Stimulated activated CD4-positive, alpha-beta T cell treated with anti-CD3 and anti-CD28 coated beads, Interleukin-2, amount 100 ng/mL, for 4 hours (primary cell): ENCODE results near the gene ANKRD42.
A peak's percentile ranks its signal among the peaks of the same experiment; 100 is the strongest.
"Not testable (repeated sequence)": the region's sequence is repeated elsewhere in the genome, so short reads cannot be mapped to it uniquely, and the experiment has no call there.

Source experiments
- DNase-seq: peaks from one replicate; pipeline ENCODE4 v3.0.0-alpha.2; 2020; ENCODE audit warnings: low read depth

The ANKRD42 gene

GRCh38 chr11:83241291-83241946, 47.9 kb downstream of the ANKRD42 start:
- DNase-seq: no peak

GRCh38 chr11:83249445-83249844, 55.9 kb downstream of the ANKRD42 start:
- DNase-seq: no peak

GRCh38 chr11:83249972-83250593, 56.6 kb downstream of the ANKRD42 start:
- peak; percentile 2 for DNase-seq

GRCh38 chr11:83252266-83252665, 58.8 kb downstream of the ANKRD42 start:
- no peak for DNase-seq

- no peak for DNase-seq
Observed at GRCh38 chr11:83252941-83253340, 59.4 kb downstream of the ANKRD42 start.

- DNase-seq: no peak
Observed at GRCh38 chr11:83255366-83255765, 61.9 kb downstream of the ANKRD42 start.

- DNase-seq: no peak
Observed at GRCh38 chr11:83256602-83257340, 63.3 kb downstream of the ANKRD42 start.

GRCh38 chr11:83257761-83258168, 64.3 kb downstream of the ANKRD42 start:
- no peak for DNase-seq

GRCh38 chr11:83259559-83259958, 66.0 kb downstream of the ANKRD42 start:
- DNase-seq: no peak

GRCh38 chr11:83265331-83265730, 71.8 kb downstream of the ANKRD42 start:
- no peak for DNase-seq

GRCh38 chr11:83269080-83269479, 75.6 kb downstream of the ANKRD42 start:
- not testable (repeated sequence) for DNase-seq

GRCh38 chr11:83271734-83272133, 78.2 kb downstream of the ANKRD42 start:
- not testable (repeated sequence) for DNase-seq

GRCh38 chr11:83272627-83273026, 79.1 kb downstream of the ANKRD42 start:
- no peak for DNase-seq

GRCh38 chr11:83275888-83276641, 82.6 kb downstream of the ANKRD42 start:
- no peak for DNase-seq

GRCh38 chr11:83278351-83278750, 84.8 kb downstream of the ANKRD42 start:
- DNase-seq: no peak

- no peak for DNase-seq
Observed at GRCh38 chr11:83280256-83280655, 86.7 kb downstream of the ANKRD42 start.

GRCh38 chr11:83282084-83282716, 88.7 kb downstream of the ANKRD42 start:
- DNase-seq: no peak

GRCh38 chr11:83284501-83285150, 91.1 kb downstream of the ANKRD42 start:
- DNase-seq: no peak

GRCh38 chr11:83285151-83285770, 91.7 kb downstream of the ANKRD42 start:
- DNase-seq: no peak

- DNase-seq: peak; percentile 90
Observed at GRCh38 chr11:83285771-83286528, 92.4 kb downstream of the ANKRD42 start, which contains the start of gene CCDC90B. Gene CCDC90B, minus strand, starts transcription at chr11:83286367. Its CDS starts 395 bp downstream, at chr11:83285972.
